ENCODE measurements around the gene RREB1.

DNA sequence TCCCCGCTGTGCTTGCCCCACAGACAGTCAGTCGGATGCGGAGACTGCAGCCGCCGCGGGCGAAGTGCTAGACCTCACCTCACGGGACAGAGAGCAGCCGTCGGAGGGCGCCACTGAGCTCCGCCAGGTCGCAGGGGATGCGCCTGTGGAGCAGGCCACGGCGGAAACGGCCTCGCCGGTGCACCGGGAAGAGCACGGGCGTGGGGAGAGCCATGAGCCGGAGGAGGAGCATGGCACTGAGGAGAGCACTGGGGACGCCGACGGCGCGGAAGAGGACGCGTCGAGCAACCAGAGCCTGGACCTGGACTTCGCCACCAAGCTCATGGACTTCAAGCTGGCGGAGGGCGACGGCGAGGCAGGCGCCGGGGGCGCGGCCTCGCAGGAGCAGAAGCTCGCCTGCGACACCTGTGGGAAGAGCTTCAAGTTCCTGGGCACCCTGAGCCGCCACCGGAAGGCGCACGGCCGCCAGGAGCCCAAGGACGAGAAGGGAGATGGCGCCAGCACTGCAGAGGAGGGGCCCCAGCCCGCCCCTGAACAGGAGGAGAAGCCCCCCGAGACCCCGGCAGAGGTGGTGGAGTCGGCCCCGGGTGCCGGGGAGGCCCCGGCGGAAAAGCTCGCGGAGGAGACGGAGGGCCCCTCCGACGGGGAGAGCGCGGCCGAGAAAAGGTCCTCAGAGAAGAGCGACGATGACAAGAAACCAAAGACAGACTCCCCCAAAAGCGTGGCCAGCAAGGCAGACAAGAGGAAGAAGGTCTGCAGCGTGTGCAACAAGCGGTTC is 138.8 kb downstream of the RREB1 start:
- TF ChIP-seq, protein P1, sequence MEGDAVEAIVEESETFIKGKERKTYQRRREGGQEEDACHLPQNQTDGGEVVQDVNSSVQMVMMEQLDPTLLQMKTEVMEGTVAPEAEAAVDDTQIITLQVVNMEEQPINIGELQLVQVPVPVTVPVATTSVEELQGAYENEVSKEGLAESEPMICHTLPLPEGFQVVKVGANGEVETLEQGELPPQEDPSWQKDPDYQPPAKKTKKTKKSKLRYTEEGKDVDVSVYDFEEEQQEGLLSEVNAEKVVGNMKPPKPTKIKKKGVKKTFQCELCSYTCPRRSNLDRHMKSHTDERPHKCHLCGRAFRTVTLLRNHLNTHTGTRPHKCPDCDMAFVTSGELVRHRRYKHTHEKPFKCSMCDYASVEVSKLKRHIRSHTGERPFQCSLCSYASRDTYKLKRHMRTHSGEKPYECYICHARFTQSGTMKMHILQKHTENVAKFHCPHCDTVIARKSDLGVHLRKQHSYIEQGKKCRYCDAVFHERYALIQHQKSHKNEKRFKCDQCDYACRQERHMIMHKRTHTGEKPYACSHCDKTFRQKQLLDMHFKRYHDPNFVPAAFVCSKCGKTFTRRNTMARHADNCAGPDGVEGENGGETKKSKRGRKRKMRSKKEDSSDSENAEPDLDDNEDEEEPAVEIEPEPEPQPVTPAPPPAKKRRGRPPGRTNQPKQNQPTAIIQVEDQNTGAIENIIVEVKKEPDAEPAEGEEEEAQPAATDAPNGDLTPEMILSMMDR (IDR thresholded peaks at IDR 0.05; ENCODE audit: insufficient read depth, low read depth, low read length): no peak
- no peak for TF ChIP-seq EZH2 (IDR thresholded peaks at IDR 0.05; ENCODE audit: insufficient read depth, low read length)
